Chondrocyte (in vitro differentiated cells): ENCODE measurements around the gene ECHS1. TPM values are rescaled to one million over a fixed set of nuclear protein-coding genes. Genes with fewer than 3 reads are reported as not detected.

ENCODE experiments used
- DNase-seq: peaks from one replicate; pipeline ENCODE4 v3.0.0; 2021; ENCODE audit warnings: mixed read lengths, low spot score
- H3K27ac Mint-ChIP-seq: one replicate; pipeline ENCODE4 v1.8.0; 2021; ENCODE audit warnings: mild to moderate bottlenecking, moderate library complexity, mixed read lengths; ENCODE audit not compliant: unreplicated experiment
- H3K27me3 Mint-ChIP-seq: 2 replicates; pipeline ENCODE4 v1.8.0; 2021; ENCODE audit warnings: low read depth, mixed read lengths
- H3K36me3 Mint-ChIP-seq: 2 replicates; pipeline ENCODE4 v1.8.0; 2021; ENCODE audit warnings: low read depth, mixed read lengths
- H3K4me1 Mint-ChIP-seq: 2 replicates; pipeline ENCODE4 v1.8.0; 2021; ENCODE audit warnings: low read depth, mild to moderate bottlenecking, mixed read lengths
- H3K4me3 Mint-ChIP-seq: one replicate; pipeline ENCODE4 v1.8.0; 2021; ENCODE audit warnings: mild to moderate bottlenecking, moderate library complexity, mixed read lengths; ENCODE audit not compliant: unreplicated experiment
- H3K9me3 Mint-ChIP-seq: 2 replicates; pipeline ENCODE4 v1.8.0; 2021; ENCODE audit warnings: low read depth, mixed read lengths
- total RNA-seq: library from RNA; stranded (reverse); gene quantifications from 3 replicates; pipeline ENCODE4 v1.2.1, GENCODE V29; 2021
- TF ChIP-seq, protein P1 (sequence below): fragments of 200-600 bp; sonication (generic); IDR thresholded peaks from 2 replicates; pipeline ENCODE4 v1.5.0; 2021; ENCODE audit warnings: antibody characterized with exemption, mild to moderate bottlenecking, moderate library complexity

Gene ECHS1
- total RNA-seq, 1 donor from 2014 or later, result 58.9 TPM

DNA sequence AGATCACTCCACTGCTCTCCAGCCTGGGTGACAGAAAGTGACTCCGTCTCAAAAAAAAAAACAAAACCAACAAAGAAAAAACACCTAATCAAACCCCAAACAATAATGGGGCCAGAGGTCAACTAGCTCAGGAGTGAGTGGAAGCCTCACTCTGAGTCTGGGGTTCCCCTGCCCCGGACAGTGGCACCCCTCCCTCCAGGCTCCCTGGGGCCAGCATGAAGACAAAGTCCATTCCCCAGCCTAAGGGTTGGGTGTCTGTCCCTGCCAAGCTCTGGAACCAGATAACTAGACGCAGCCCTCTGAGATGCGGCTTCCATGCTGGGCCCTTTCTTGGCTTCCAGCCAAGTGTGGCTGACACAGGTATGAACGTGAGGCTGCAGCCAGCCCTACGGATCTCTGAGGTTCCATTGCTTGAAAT, 13.6 kb downstream of the ECHS1 start:
- no peak overlapping the region for H3K4me3 Mint-ChIP-seq
- no peaks in the 10 kb centered on the region for H3K27me3 Mint-ChIP-seq
- peaks cover 14% of the 10 kb centered on the region for H3K36me3 Mint-ChIP-seq
- no peaks in the 10 kb centered on the region for H3K4me1 Mint-ChIP-seq
- DNase-seq, result no peak
- no peaks in the 10 kb centered on the region for H3K9me3 Mint-ChIP-seq
- TF ChIP-seq, protein P1, sequence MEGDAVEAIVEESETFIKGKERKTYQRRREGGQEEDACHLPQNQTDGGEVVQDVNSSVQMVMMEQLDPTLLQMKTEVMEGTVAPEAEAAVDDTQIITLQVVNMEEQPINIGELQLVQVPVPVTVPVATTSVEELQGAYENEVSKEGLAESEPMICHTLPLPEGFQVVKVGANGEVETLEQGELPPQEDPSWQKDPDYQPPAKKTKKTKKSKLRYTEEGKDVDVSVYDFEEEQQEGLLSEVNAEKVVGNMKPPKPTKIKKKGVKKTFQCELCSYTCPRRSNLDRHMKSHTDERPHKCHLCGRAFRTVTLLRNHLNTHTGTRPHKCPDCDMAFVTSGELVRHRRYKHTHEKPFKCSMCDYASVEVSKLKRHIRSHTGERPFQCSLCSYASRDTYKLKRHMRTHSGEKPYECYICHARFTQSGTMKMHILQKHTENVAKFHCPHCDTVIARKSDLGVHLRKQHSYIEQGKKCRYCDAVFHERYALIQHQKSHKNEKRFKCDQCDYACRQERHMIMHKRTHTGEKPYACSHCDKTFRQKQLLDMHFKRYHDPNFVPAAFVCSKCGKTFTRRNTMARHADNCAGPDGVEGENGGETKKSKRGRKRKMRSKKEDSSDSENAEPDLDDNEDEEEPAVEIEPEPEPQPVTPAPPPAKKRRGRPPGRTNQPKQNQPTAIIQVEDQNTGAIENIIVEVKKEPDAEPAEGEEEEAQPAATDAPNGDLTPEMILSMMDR, result no peak
- no peak overlapping the region for H3K27ac Mint-ChIP-seq

- Mint-ChIP-seq H3K9me3 (no peaks in the 10 kb centered on the region), H3K27ac (no peak overlapping the region)
Measured at GRCh38 chr10:133358925-133359310, 14.2 kb downstream of the ECHS1 start.

GRCh38 chr10:133358162-133358924, 14.8 kb downstream of the ECHS1 start:
- Mint-ChIP-seq H3K4me3 (no peak overlapping the region), H3K4me1 (no peaks in the 10 kb centered on the region), H3K9me3 (no peaks in the 10 kb centered on the region), H3K27me3 (no peaks in the 10 kb centered on the region), H3K36me3 (peaks cover 12% of the 10 kb centered on the region), H3K27ac (no peak overlapping the region)
- peak; percentile 91 for DNase-seq
- TF ChIP-seq, protein P1, result no peak

More at GRCh38 chr10:133358925-133359310, 14.2 kb downstream of the ECHS1 start:
- H3K4me3 Mint-ChIP-seq, result no peak overlapping the region
- no peak for DNase-seq
- H3K4me1 Mint-ChIP-seq, result no peaks in the 10 kb centered on the region
- peaks cover 12% of the 10 kb centered on the region for H3K36me3 Mint-ChIP-seq
- TF ChIP-seq, protein P1, result no peak
- no peaks in the 10 kb centered on the region for H3K27me3 Mint-ChIP-seq

- H3K9me3 Mint-ChIP-seq, result no peaks in the 10 kb centered on the region
- H3K4me1 Mint-ChIP-seq, result no peaks in the 10 kb centered on the region
- no peaks in the 10 kb centered on the region for H3K27me3 Mint-ChIP-seq
- DNase-seq, result peak; percentile 93
- H3K4me3 Mint-ChIP-seq, result peak within 1 kb of the TSS; percentile 72
- TF ChIP-seq, protein P1, result no peak
- H3K27ac Mint-ChIP-seq, result peak within 1 kb of the TSS; percentile 54
- peaks cover 8% of the 10 kb centered on the region for H3K36me3 Mint-ChIP-seq
Measured at GRCh38 chr10:133357285-133358161, 15.6 kb downstream of the ECHS1 start, which contains the start of gene FUOM. TSS of gene FUOM (minus strand) at chr10:133358019. CDS start at chr10:133358007, 12 bp downstream.

GRCh38 chr10:133356549-133357284, 16.4 kb downstream of the ECHS1 start:
- Mint-ChIP-seq H3K27ac (peak overlapping the region; percentile 54), H3K4me3 (peak overlapping the region; percentile 72), H3K4me1 (no peaks in the 10 kb centered on the region), H3K9me3 (no peaks in the 10 kb centered on the region), H3K27me3 (no peaks in the 10 kb centered on the region), H3K36me3 (peaks cover 3% of the 10 kb centered on the region)
- DNase-seq, result no peak
- TF ChIP-seq, protein P1, result no peak
